Activated T-helper 9 cell treated with anti-CD3 and anti-CD28 coated beads, Interleukin-2, amount 50 U/mL, for 16 hours (primary cell): ENCODE results near the gene NODAL.
A peak's percentile ranks its signal among the peaks of the same experiment; 100 is the strongest.

Experiments used
- DNase-seq: peaks from one replicate; pipeline ENCODE4 v3.0.0-alpha.2; 2020; ENCODE audit warnings: low read depth

NODAL gene

DNA sequence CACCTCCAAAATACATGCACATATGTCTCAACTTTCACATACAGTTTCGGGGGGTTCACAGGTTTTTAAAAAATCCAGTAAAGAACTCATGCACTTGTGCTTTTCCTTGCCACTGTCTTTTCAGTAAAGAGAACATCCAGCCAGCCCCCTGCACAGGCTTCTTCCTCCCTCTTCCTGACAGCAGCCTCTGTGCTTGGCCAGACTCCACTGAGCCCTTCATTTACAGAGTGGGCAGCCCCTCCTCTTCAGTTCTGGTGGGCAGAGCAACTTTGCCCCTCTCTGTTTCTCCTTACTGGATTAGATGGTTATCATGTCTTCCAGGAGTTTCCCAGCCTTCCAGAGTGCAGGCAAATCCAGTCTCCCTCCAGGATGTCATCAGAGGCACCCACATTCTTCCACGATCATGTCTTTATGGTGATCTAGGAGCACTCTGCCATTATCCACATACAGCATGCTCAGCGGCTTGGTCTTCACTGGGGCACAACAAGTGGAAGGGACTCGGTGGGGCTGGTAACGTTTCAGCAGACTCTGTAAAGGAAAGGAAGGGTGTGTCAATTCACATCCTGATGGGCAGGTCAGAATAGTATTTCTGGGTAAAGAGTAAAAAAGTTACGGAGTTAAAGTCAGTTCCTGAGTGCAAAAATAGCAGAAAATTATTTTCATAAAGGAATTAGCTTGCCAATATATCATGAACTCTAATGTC lies 8.8 kb downstream of the NODAL start:
- DNase-seq, result no peak

GRCh38 chr10:70432101-70432500 lies 9.4 kb downstream of the NODAL start:
- no peak for DNase-seq

- DNase-seq, result no peak
Measured at GRCh38 chr10:70430493-70431445, 10.7 kb downstream of the NODAL start.

- no peak for DNase-seq
Measured at GRCh38 chr10:70426823-70427222, 14.7 kb downstream of the NODAL start.

DNA sequence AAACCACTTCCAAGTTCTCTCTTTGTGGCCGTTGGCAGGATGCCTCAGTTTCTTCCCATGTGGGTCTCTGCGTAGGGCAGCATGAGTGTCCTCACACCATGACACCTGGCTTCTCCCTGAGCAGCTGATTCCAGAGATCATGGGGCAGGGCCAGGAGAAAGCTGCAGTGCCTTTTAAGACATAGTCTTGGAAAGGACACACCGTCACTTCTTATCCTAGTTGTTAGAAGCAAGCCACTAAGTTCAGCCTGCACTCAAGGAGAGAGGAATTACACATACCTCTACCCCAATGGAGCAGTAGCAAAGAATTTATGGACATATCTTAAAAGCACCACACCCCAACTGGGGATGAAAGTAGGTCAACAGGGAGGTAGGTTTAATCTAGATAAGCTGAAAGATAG lies 16.4 kb downstream of the NODAL start:
- DNase-seq, result no peak

GRCh38 chr10:70424320-70424719 lies 17.2 kb downstream of the NODAL start:
- no peak for DNase-seq

GRCh38 chr10:70418713-70419112 lies 22.8 kb downstream of the NODAL start:
- DNase-seq, result no peak

GRCh38 chr10:70418229-70418628 lies 23.3 kb downstream of the NODAL start:
- no peak for DNase-seq

DNA sequence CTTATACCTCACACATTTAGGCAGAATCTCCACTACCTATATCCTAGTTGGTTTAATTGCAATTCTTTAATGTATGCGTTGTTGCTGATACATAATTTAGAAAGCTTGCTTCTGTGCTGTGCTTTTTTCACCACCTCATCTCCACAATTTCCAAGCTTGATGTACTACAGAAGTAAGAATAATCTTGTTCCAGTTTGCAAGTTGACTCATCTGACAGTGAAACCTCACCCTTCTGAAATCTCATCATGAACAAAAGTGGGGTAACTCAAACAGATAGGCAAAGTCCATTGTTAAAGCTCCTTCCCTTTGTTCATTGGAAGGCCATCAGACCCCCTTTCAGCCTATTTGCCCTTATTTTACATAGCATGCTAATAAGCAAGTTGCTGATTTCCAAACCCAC lies 23.9 kb downstream of the NODAL start:
- no peak for DNase-seq

GRCh38 chr10:70412356-70412755 lies 29.1 kb downstream of the NODAL start:
- no peak for DNase-seq

GRCh38 chr10:70410608-70411007 lies 30.9 kb downstream of the NODAL start:
- DNase-seq, result no peak

DNA sequence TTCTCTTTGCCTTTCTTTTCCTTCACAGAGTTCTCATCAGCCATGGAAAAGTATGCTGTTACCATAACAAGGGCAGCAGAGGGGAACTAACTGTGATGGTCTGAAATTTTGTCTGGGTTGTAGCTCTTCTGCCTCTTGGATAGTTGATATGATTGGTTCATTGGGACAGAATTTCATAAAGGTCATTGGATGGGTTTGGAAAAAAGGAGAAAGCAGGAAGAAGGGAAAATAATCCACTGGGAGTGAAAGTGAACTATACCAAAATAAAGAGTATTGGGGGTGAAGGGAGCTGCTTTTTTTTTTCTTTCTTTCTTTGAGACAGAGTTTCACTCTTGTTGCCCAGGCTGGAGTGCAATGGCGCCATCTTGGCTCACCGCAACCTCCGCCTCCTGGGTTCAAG lies 31.7 kb downstream of the NODAL start:
- no peak for DNase-seq

GRCh38 chr10:70405037-70405824 lies 36.2 kb downstream of the NODAL start:
- DNase-seq, result no peak

DNA sequence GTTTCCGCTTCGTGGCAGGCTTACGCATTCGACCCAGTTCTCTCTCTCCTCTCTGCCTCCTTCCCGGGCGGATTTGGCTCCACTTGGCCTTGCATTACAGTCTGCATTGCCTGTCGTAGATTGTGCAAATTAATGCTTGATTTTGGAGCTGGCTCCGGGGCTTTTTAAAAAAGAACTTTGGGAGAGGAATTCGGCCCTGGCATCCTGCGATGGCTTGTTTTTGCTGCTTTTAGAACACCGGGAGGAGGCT lies 36.8 kb downstream of the NODAL start:
- no peak for DNase-seq

- DNase-seq, result peak; percentile 99
Measured at GRCh38 chr10:70404036-70404786, 37.3 kb downstream of the NODAL start, which contains the start of gene EIF4EBP2. Gene EIF4EBP2 (plus strand): TSS chr10:70404145. CDS start chr10:70404402, 257 bp downstream.

- no peak for DNase-seq
Measured at GRCh38 chr10:70403483-70404035, 37.9 kb downstream of the NODAL start.

DNA sequence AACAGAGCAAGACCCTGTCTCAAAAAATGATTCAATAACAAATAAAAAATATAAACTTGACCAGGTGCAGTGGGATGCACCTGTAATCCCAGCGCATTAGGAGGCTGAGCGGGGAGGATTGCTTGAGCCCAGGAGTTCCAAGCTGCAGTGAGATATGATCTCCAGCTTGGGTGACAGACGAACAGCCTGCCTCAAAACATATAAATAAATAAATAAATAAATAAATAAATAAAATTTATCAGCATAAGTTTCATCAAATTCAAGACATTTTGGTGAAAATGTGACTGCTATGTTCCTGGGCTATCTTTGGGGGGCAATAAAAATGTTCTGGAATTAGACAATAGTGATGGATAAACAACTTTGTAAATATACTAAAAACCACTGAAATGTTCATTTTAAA lies 42.3 kb downstream of the NODAL start:
- no peak for DNase-seq

DNA sequence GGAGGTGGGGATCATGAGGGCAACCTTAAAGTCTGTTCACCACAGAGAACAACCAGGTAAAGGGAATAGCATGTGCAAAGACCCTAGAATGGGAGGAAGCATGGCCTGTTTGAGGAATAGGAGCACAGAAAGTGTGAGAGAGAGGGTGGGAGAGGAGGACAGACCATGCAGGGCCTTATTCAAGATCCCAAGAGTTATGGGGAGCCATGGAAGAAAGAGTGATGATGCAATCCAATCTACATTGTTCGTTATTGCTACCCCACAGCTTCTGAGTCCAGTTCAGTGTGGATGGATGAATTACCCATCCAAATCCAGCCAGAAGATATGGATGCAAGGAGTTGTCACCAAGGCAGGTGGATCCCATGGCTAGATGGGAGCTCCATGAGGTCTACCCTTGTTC lies 45.3 kb downstream of the NODAL start:
- DNase-seq, result no peak

DNA sequence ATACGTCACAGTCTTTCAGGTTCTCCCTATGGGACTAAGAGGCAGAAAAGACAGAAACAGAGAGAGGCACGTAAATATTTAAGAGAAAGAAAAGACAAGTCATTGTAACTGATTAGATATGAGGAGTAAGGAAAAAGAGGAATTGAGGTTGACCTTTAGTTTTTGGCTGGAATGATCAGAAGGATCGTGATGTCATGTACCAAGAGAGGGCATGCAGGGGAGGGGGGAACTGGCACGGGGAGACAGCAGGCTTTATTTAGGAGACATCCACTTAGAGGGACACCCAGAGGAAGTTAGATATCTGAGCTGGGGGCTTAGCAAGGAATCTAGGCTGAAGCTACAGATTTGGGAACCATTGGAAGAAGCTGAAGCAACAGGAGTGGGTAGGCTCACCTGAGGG lies 49.8 kb downstream of the NODAL start:
- DNase-seq, result no peak
